Mucosa of descending colon (tissue), 3 donors: ENCODE measurements around the gene EVPLL. TPM values are rescaled to one million over a fixed set of nuclear protein-coding genes. Genes with fewer than 3 reads are reported as not detected.
A peak's percentile ranks its signal among the peaks of the same experiment; 100 is the strongest.
"Not testable (repeated sequence)": the region's sequence is repeated elsewhere in the genome, so short reads cannot be mapped to it uniquely, and the experiment has no call there.

Experiments
- ATAC-seq: fragments of 200-7000 bp; cut with Tn5 transposase; one replicate; pipeline ENCODE4 v1.9.1; 2020; ENCODE audit warnings: mild to moderate bottlenecking, moderate library complexity
- DNase-seq, 3 donors: peaks; one replicate each; pipeline ENCODE4 v3.0.0-alpha.2; 2020
- H3K36me3 ChIP-seq: fragments of 200-600 bp; one replicate; pipeline ENCODE4 v1.8.0; 2021; ENCODE audit warnings: low read depth, mild to moderate bottlenecking
- H3K4me1 ChIP-seq: fragments of 200-600 bp; one replicate; pipeline ENCODE4 v1.8.0; 2021; ENCODE audit warnings: low read depth, mild to moderate bottlenecking
- H3K4me3 ChIP-seq: fragments of 200-600 bp; one replicate; pipeline ENCODE4 v1.8.0; 2021; ENCODE audit warnings: mild to moderate bottlenecking
- H3K9me3 ChIP-seq: fragments of 200-600 bp; one replicate; pipeline ENCODE4 v1.8.0; 2021; ENCODE audit warnings: mild to moderate bottlenecking
- intact Hi-C, 2 donors: fragments of 100-400 bp; cut with DNase I in 1 of 2; cut with micrococcal nuclease in 1 of 2; formaldehyde crosslinking; loops; one replicate each; pipeline versions ENCODE4 v1.11.0 to v1.11.1; 2022; cut with DNase I, micrococcal nuclease
- total RNA-seq, 3 donors: library from RNA; stranded (reverse); fragmentation: NEBNext Ultra II Directional in 2 of 3; extraction: Animal tissue kit (Norgen Biotek cat#: 25700) in 2 of 3; gene quantifications; one replicate each; pipeline versions ENCODE4 v1.2.1 to v1.2.4, GENCODE V29; 2021 to 2023
- donor health status: DM: no; HTN: no; CAD: no; lungs with moderate emphysema.
- donor health status: DM: no; HTN: no; CAD: no.
- donor health status: DM: no; HTN: yes; CAD: no.

The EVPLL gene
- total RNA-seq, 3 donors from 2014 or later, result 0.13 to 0.23 TPM; not detected in 1

DNA sequence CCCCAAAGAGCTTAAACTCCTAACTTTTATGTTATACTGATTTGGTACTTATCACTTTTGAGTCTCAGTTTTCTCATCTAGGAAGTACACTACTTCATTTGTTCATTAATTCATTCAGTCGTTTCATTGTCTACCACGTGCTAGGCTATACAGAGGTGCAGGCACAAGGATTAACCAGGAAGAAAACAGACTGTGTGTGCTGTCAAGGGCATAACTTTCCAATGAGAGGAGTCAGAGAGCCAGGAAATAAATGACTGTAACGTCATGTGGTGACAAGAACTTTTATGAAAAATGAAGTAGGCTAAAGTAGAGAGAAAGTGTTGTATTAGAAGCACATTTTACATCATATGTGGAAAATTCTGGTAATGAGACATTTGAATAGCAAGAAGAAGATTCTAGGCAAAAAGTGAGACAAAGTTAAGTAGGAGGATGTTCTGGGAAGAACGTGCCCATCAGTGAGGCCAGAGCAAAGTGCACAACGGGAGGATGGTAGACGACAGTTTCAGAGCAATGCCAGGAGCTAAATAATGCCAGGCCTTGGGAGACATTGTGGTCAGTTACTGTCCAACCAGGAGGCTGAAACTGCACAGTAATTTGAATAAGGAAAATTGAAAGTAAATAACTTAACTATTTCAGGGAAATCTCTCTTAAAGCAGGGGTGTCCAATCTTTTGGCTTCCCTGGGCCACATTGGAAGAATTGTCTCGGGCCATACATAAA lies 24.5 kb downstream of the EVPLL start:
- H3K4me1 ChIP-seq, H3K9me3 ChIP-seq, H3K4me3 ChIP-seq, intact Hi-C loops, DNase-seq, H3K36me3 ChIP-seq: not testable (repeated sequence)
- ATAC-seq, result peak; percentile 70

DNA sequence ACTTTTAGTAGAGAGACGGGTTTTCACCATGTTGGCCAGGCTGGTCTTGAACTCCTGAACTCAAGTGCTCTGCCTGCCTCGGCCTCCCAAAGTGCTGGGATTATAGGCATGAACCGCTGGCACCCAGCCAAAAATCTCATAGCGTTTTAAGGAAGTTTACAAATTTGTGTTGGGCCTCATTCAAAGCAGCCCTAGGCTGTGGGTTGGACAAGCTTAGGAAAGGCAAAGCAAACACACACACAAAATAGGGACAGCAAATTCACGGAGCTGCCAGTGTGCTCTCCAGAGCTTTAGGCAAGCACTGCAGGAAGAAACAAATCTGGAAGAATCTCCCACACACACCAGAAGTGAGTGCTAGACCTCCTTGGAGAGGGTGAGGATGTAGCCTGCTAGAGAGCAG lies 25.6 kb downstream of the EVPLL start:
- H3K36me3 ChIP-seq, intact Hi-C loops, H3K4me1 ChIP-seq, H3K4me3 ChIP-seq, DNase-seq, H3K9me3 ChIP-seq: not testable (repeated sequence)
- peak; percentile 15 for ATAC-seq

DNA sequence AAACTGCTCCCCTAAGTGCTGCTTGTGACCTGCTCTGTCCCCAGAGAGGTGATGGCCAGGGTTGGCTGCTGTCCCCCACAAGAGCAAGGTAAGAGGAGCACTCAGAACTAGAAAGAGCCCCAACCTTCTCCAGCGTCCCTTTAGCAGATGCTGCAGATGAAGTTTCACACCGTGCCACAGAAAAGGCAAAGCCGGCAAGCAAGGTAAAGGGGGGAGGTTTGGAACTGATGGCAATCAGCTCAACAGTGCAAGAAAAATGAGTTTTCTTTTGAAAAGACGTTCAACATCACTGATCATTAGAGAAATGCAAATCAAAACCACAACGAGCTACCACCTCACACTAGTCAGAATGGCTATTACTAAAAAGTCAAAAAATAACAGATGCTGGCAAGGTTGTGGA lies 26.0 kb downstream of the EVPLL start:
- ATAC-seq, H3K4me1 ChIP-seq, H3K9me3 ChIP-seq, H3K36me3 ChIP-seq, intact Hi-C loops, DNase-seq, H3K4me3 ChIP-seq: not testable (repeated sequence)

DNA sequence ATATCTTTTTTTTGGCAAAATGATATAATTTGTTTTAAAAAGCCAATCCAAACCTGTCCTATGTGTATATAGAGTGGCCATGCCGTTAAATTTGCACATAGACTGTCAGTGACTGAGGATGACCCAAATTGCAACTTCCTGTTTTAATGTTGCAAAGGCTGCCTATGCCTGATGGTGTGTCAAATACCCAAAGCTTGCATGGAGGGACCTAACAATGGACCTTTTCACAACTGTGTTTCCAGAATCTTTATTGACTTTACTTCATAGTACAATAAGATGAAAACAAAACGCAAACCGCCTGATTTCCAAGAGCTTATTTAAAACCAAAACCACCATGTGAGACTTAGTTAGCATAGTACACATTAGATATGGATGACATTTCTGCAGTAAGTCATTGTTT lies 31.3 kb downstream of the EVPLL start:
- ATAC-seq, H3K4me3 ChIP-seq, H3K4me1 ChIP-seq, H3K9me3 ChIP-seq, DNase-seq, H3K36me3 ChIP-seq, intact Hi-C loops: not testable (repeated sequence)

DNA sequence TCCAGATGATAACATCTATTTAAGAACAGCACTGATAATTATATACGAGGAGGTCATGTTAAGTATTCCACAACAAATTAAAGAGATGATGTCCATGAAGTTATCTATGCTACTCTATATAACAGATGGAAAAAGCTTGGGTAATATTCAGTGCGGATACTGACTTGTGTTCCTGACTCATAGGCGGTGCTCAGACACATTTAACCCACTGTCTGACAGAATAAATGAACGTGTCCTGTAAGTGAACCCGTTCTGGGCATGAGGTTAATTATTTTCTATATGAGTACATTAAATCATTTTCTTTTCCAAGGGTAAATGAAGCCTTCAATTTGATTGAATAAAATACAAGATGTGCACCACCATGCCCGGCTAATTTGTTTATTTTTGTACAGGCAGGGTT lies 31.7 kb downstream of the EVPLL start:
- intact Hi-C loops, H3K36me3 ChIP-seq, ATAC-seq, DNase-seq, H3K4me3 ChIP-seq, H3K9me3 ChIP-seq, H3K4me1 ChIP-seq: not testable (repeated sequence)

DNA sequence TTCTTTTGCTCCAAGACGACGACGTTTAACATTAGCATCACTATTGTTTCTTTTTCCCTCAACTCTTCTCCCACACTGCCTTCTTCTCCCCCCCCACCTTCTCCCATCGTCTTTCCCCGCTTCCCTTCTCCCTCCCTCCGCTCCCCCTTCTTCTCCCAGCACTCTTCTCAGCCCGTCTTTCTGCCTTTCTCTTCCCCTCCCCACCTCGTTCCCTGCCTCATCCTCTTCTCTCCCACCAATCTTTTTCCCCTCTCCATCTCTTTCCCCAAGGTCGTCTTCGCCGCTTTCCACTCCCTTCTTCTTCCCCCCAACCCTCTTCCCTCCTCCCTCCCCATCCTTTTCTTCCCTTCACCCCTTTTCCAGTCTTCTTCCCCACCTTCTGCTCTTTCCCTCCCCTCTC lies 33.2 kb downstream of the EVPLL start:
- H3K4me3 ChIP-seq, DNase-seq, ATAC-seq, H3K4me1 ChIP-seq, H3K9me3 ChIP-seq, intact Hi-C loops, H3K36me3 ChIP-seq: not testable (repeated sequence)

DNA sequence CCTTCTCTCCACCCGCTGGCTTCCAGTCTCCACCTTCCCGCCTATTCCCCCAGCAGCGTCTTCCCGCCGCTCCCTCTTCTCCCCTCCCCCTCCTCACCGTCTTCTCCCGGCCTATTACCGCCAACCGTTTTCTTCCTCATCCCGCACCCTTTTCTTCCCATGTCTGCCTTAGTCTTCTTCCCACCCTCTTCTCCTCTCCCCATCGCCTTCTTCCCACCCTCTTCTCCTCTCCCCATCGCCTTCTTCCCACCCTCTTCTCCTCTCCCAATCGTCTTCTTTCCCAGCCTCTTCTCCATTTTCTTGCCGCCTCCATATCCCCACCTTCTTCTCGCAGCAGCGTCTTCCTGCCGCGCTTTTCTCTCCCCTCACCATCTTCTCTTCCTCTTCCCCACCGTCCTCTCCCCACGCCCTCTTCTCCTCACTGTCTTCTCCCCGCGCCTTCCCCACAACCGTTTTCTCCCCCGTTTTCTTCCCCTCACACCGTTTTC lies 33.8 kb downstream of the EVPLL start:
- intact Hi-C loops, H3K4me1 ChIP-seq, H3K9me3 ChIP-seq, H3K36me3 ChIP-seq, H3K4me3 ChIP-seq: not testable (repeated sequence)
- ATAC-seq (peak; percentile 69), DNase-seq (peak in 2 of 3 donors; percentile 29 to 60)

- DNase-seq, H3K9me3 ChIP-seq, H3K4me1 ChIP-seq, H3K4me3 ChIP-seq, intact Hi-C loops, H3K36me3 ChIP-seq: not testable (repeated sequence)
- peak; percentile 95 for ATAC-seq
Measured at GRCh38 chr17:18412001-18412538, 34.5 kb downstream of the EVPLL start.

GRCh38 chr17:18421521-18421920 lies 43.9 kb downstream of the EVPLL start:
- H3K9me3 ChIP-seq, H3K36me3 ChIP-seq, intact Hi-C loops, ATAC-seq, H3K4me3 ChIP-seq, H3K4me1 ChIP-seq, DNase-seq: not testable (repeated sequence)

GRCh38 chr17:18422464-18422863 lies 44.9 kb downstream of the EVPLL start:
- intact Hi-C loops, result not testable (repeated sequence)

GRCh38 chr17:18423015-18423414 lies 45.4 kb downstream of the EVPLL start:
- H3K4me1 ChIP-seq, intact Hi-C loops, H3K9me3 ChIP-seq, ATAC-seq, H3K4me3 ChIP-seq, DNase-seq, H3K36me3 ChIP-seq: not testable (repeated sequence)

More at GRCh38 chr17:18422464-18422863, 44.9 kb downstream of the EVPLL start:
- H3K36me3 ChIP-seq, DNase-seq, H3K9me3 ChIP-seq, H3K4me1 ChIP-seq, ATAC-seq, H3K4me3 ChIP-seq: not testable (repeated sequence)

GRCh38 chr17:18425593-18425992 lies 48.0 kb downstream of the EVPLL start:
- intact Hi-C loops, H3K4me3 ChIP-seq, DNase-seq, H3K4me1 ChIP-seq, ATAC-seq, H3K36me3 ChIP-seq, H3K9me3 ChIP-seq: not testable (repeated sequence)

- ATAC-seq, H3K4me1 ChIP-seq, intact Hi-C loops, H3K4me3 ChIP-seq, H3K9me3 ChIP-seq, H3K36me3 ChIP-seq, DNase-seq: not testable (repeated sequence)
Measured at GRCh38 chr17:18426639-18427038, 49.1 kb downstream of the EVPLL start.

- H3K4me1 ChIP-seq, DNase-seq, intact Hi-C loops, ATAC-seq, H3K9me3 ChIP-seq, H3K36me3 ChIP-seq, H3K4me3 ChIP-seq: not testable (repeated sequence)
Measured at GRCh38 chr17:18432206-18432605, 54.6 kb downstream of the EVPLL start.
